ENCODE data around the gene TPT1. TPM values are rescaled to one million over a fixed set of nuclear protein-coding genes. Genes with fewer than 3 reads are reported as not detected.
"Not testable (repeated sequence)": the region's sequence is repeated elsewhere in the genome, so short reads cannot be mapped to it uniquely, and the experiment has no call there.

The TPT1 gene
- total RNA-seq, 2 experiments from 2014 or later: 3,533 to 3,563 TPM

- CTCF ChIA-PET: interaction anchor here (1.5 to 6.2 kb wide), 4 partner anchors 10 to 339 kb away, joined by 3 to 44 read pairs (median 4); no protein-coding TSS in a partner anchor
- POLR2A ChIA-PET: no interaction called here
- intact Hi-C loops (cut with micrococcal nuclease): no loop called here
- Mint-ChIP-seq H3K4me1 (ENCODE audit: low read depth) (peaks cover 7% of the 10 kb centered on the region), H3K27me3 (no peaks in the 10 kb centered on the region), H3K4me3 (no peak overlapping the region), H3K27ac (no peak overlapping the region), H3K36me3 (ENCODE audit: low read depth) (peaks cover 14% of the 10 kb centered on the region), H3K9me3 (peaks cover 3% of the 10 kb centered on the region)
- no peak for DNase-seq
- TF ChIP-seq CTCF (IDR thresholded peaks at IDR 0.05): no peak
- ATAC-seq: no peak
Observed at GRCh38 chr13:45385320-45385719, 44.3 kb upstream of the TPT1 start.

GRCh38 chr13:45384474-45385174, 43.6 kb upstream of the TPT1 start:
- CTCF ChIA-PET: interaction anchor here (0.9 to 6.2 kb wide), 4 partner anchors 11 to 338 kb away, joined by 3 to 44 read pairs (median 4); no protein-coding TSS in a partner anchor
- Mint-ChIP-seq H3K4me3 (no peak overlapping the region), H3K4me1 (ENCODE audit: low read depth) (peaks cover 7% of the 10 kb centered on the region), H3K36me3 (ENCODE audit: low read depth) (peaks cover 12% of the 10 kb centered on the region), H3K27ac (no peak overlapping the region), H3K27me3 (no peaks in the 10 kb centered on the region), H3K9me3 (peaks cover 3% of the 10 kb centered on the region)
- ATAC-seq: no peak
- intact Hi-C loops (cut with micrococcal nuclease): no loop called here
- POLR2A ChIA-PET: interaction anchor here (0.9 kb wide), 1 partner anchor 33 kb away, joined by 3 read pairs; no protein-coding TSS in a partner anchor
- no peak for DNase-seq
- TF ChIP-seq CTCF (IDR thresholded peaks at IDR 0.05): no peak

- H3K9me3 Mint-ChIP-seq; H3K4me1 Mint-ChIP-seq (ENCODE audit: low read depth); CTCF ChIA-PET; ATAC-seq; H3K27ac Mint-ChIP-seq; intact Hi-C loops (cut with micrococcal nuclease); POLR2A ChIA-PET; H3K4me3 Mint-ChIP-seq; H3K27me3 Mint-ChIP-seq; DNase-seq: not testable (repeated sequence)
- peaks cover 12% of the 10 kb centered on the region for H3K36me3 Mint-ChIP-seq (ENCODE audit: low read depth)
Observed at GRCh38 chr13:45382739-45383138, 41.8 kb upstream of the TPT1 start.

- CTCF ChIA-PET: no interaction called here
- intact Hi-C loops (cut with micrococcal nuclease): no loop called here
- H3K4me1 Mint-ChIP-seq (ENCODE audit: low read depth): no peaks in the 10 kb centered on the region
- peaks cover 7% of the 10 kb centered on the region for H3K36me3 Mint-ChIP-seq (ENCODE audit: low read depth)
- no peak overlapping the region for H3K4me3 Mint-ChIP-seq
- DNase-seq (no peak), ATAC-seq (no peak)
- POLR2A ChIA-PET: no interaction called here
- H3K27ac Mint-ChIP-seq: no peak overlapping the region
- H3K27me3 Mint-ChIP-seq: no peaks in the 10 kb centered on the region
- no peaks in the 10 kb centered on the region for H3K9me3 Mint-ChIP-seq
- TF ChIP-seq CTCF (IDR thresholded peaks at IDR 0.05): no peak
Observed at GRCh38 chr13:45381196-45381595, 40.2 kb upstream of the TPT1 start.

GRCh38 chr13:45380708-45381107, 39.7 kb upstream of the TPT1 start:
- H3K4me3 Mint-ChIP-seq; CTCF ChIA-PET; DNase-seq; H3K4me1 Mint-ChIP-seq (ENCODE audit: low read depth); ATAC-seq; H3K27ac Mint-ChIP-seq; POLR2A ChIA-PET; H3K27me3 Mint-ChIP-seq; intact Hi-C loops (cut with micrococcal nuclease); H3K9me3 Mint-ChIP-seq; H3K36me3 Mint-ChIP-seq (ENCODE audit: low read depth): not testable (repeated sequence)

- ATAC-seq; H3K9me3 Mint-ChIP-seq; H3K4me3 Mint-ChIP-seq; DNase-seq; intact Hi-C loops (cut with micrococcal nuclease); H3K36me3 Mint-ChIP-seq (ENCODE audit: low read depth); H3K4me1 Mint-ChIP-seq (ENCODE audit: low read depth); H3K27ac Mint-ChIP-seq; CTCF ChIA-PET; H3K27me3 Mint-ChIP-seq: not testable (repeated sequence)
- POLR2A ChIA-PET: interaction anchor here (1.2 kb wide), 1 partner anchor 16 kb away, joined by 3 read pairs; no protein-coding TSS in a partner anchor
Observed at GRCh38 chr13:45379516-45379915, 38.5 kb upstream of the TPT1 start.

GRCh38 chr13:45378786-45379185, 37.8 kb upstream of the TPT1 start:
- H3K4me1 Mint-ChIP-seq (ENCODE audit: low read depth); H3K27ac Mint-ChIP-seq; DNase-seq; H3K4me3 Mint-ChIP-seq; CTCF ChIA-PET; intact Hi-C loops (cut with micrococcal nuclease); H3K36me3 Mint-ChIP-seq (ENCODE audit: low read depth); ATAC-seq; H3K27me3 Mint-ChIP-seq; H3K9me3 Mint-ChIP-seq: not testable (repeated sequence)
- POLR2A ChIA-PET: interaction anchor here (1.2 kb wide), 1 partner anchor 17 kb away, joined by 3 read pairs; no protein-coding TSS in a partner anchor

- H3K27ac Mint-ChIP-seq; H3K4me1 Mint-ChIP-seq (ENCODE audit: low read depth); DNase-seq; POLR2A ChIA-PET; H3K9me3 Mint-ChIP-seq; intact Hi-C loops (cut with micrococcal nuclease); H3K27me3 Mint-ChIP-seq; H3K36me3 Mint-ChIP-seq (ENCODE audit: low read depth); H3K4me3 Mint-ChIP-seq; ATAC-seq; CTCF ChIA-PET: not testable (repeated sequence)
Observed at GRCh38 chr13:45377314-45377713, 36.3 kb upstream of the TPT1 start.

GRCh38 chr13:45376651-45377050, 35.7 kb upstream of the TPT1 start:
- H3K4me1 Mint-ChIP-seq (ENCODE audit: low read depth); H3K36me3 Mint-ChIP-seq (ENCODE audit: low read depth); intact Hi-C loops (cut with micrococcal nuclease); H3K27ac Mint-ChIP-seq; H3K9me3 Mint-ChIP-seq; POLR2A ChIA-PET; H3K27me3 Mint-ChIP-seq; H3K4me3 Mint-ChIP-seq; ATAC-seq; DNase-seq: not testable (repeated sequence)
- CTCF ChIA-PET: interaction anchor here (2.7 kb wide), 1 partner anchor 17 kb away, joined by 10 read pairs; no protein-coding TSS in a partner anchor
